GM19043 (cell line): Measurements from ENCODE around the gene HAT1.

Experiments used
- ATAC-seq: cut with Tn5 transposase; IDR thresholded peaks from one replicate; pipeline ENCODE4 v1.9.1; 2021; ENCODE audit warnings: low read depth; ENCODE audit not compliant: unreplicated experiment

The HAT1 gene

DNA sequence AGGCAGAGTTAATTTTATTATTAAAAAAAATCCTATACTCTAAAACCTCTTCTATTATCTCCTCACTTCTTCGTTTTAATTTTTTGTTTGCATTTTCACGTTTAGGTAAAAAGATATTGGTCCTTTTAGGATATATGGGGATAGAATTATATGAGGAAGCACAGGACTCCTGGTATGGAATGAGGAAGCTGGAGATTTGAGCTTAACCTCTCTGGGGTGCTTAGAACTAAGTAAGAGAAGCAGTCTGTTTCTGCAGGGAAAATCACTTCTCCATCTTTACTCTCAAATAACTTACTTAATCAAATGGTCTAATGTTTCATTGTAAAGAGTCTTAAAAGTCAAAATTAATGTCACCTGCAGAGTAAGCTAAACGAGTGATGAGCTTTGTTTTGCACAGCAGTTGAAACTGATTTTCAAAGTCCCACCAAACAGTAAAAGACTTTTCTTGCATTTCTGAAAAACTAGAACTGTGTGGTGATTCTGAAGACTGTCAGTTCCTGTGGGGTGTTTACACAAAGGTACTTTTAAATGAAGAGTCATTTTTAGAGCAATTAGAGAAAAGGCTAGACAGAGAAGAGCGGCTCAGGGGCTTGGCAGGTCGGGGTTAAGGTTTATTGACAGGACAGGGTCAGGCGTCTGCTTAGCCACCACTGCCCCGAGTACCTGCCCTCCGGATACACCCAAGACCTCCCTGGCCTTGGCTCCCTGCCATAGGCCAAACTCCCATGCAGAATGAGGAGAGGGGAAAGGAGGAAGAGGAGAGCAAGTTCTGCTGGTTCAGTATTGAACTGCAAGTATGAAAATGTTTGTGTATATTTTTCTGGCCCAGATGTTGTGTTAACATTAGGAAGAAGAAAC is 99.0 kb downstream of the HAT1 start:
- ATAC-seq: no peak

GRCh38 chr2:172021955-172022354 is 99.7 kb downstream of the HAT1 start:
- no peak for ATAC-seq

DNA sequence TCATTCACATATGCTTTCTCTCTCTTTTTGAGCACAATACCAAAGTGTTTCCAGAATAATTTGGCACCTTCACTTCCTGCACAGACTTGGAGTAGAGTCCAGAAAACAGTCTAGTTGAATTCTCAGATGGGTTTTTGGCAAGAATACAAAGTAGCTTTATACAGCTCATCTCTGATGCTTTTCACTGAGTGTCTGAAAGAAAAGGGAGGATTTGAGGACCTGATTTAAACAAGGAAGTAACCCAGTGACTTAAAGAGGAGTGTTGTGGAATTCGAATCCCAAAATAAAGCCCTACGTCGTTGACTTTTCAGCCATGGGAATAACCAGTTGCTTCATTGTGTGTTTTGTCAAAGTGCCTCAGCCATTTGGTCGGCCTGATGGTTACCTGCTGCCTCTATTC is 109.3 kb downstream of the HAT1 start:
- no peak for ATAC-seq
